Endothelial cell of umbilical vein (primary cell): ENCODE measurements around the gene RNF145. TPM values are rescaled to one million over a fixed set of nuclear protein-coding genes. Genes with fewer than 3 reads are reported as not detected.

Experiments
- BruUV-seq: library from RNA; stranded (reverse); fragments of 400-500 nt; replicated peaks from 2 replicates; lab custom pipeline; 2021; lab: Mats Ljungman, UMichigan
- CTCF ChIA-PET: fragments of 300-600, 350-600 bp; sonication (Branson Sonifier 250); formaldehyde crosslinking; loops from one replicate; lab custom pipeline; 2021; ENCODE audit warnings: antibody characterized with exemption, inconsistent platforms; lab: Charles Lee
- POLR2A ChIA-PET: fragments of 300-600, 350-600 bp; sonication (Branson Sonifier 250); formaldehyde crosslinking; loops from one replicate; lab custom pipeline; 2021; ENCODE audit warnings: antibody characterized with exemption, inconsistent platforms; lab: Charles Lee
- DNase-seq: peaks from one replicate; pipeline ENCODE4 v3.0.0-alpha.2; 2011; ENCODE audit warnings: low read depth, low spot score
- FAIRE-seq: peaks from 2 replicates; lab custom pipeline; 2011; peaks lifted over from hg19 to GRCh38; lab: Jason Lieb, UNC
- H2AFZ ChIP-seq: 2 replicates; pipeline ENCODE4 v1.6.0; 2012; ENCODE audit warnings: low read depth, low read length, control low read depth, inconsistent platforms
- H3K27ac ChIP-seq: 2 replicates; pipeline ENCODE4 v1.5.1; 2011; ENCODE audit warnings: low read depth, mild to moderate bottlenecking, control low read depth, low read length, moderate library complexity; ENCODE audit not compliant: insufficient read depth
- H3K27me3 ChIP-seq, 2 experiments: 2 replicates each; pipeline versions ENCODE4 v1.6.0 to v1.6.1; 2011; ENCODE audit warnings: low read length in 2 of 2, mixed read lengths in 1 of 2; ENCODE audit not compliant: control insufficient read depth in 2 of 2, insufficient read depth in 2 of 2
- H3K36me3 ChIP-seq, 2 experiments: 2 replicates in 1 of 2; 3 replicates in 1 of 2; pipeline ENCODE4 v1.5.1; 2011; ENCODE audit warnings: low read length in 2 of 2, mild to moderate bottlenecking in 1 of 2, moderate library complexity in 1 of 2; ENCODE audit not compliant: control insufficient read depth in 2 of 2, insufficient read depth in 2 of 2; ENCODE audit errors: extremely low read depth in 1 of 2
- H3K4me1 ChIP-seq: 3 replicates; pipeline ENCODE4 v1.5.1; 2011; ENCODE audit warnings: mild to moderate bottlenecking, low read length; ENCODE audit not compliant: control insufficient read depth, insufficient read depth; ENCODE audit errors: extremely low read depth
- H3K4me2 ChIP-seq: 2 replicates; pipeline ENCODE4 v1.6.1; 2011; ENCODE audit warnings: low read length, control low read depth, mixed read lengths; ENCODE audit not compliant: insufficient read depth
- H3K4me3 ChIP-seq, 3 experiments: fragments of 200-600 bp in 1 of 3; sonication (generic), shearing (Covaris generic) in 1 of 3; replicated peaks in 1 of 3; 2 replicates each; pipeline ENCODE4 v1.5.1; 2011 to 2016; ENCODE audit warnings: control low read depth in 3 of 3, low read length in 3 of 3, mild to moderate bottlenecking in 2 of 3, inconsistent platforms in 1 of 3, low read depth in 1 of 3, moderate library complexity in 1 of 3; ENCODE audit not compliant: insufficient read depth in 1 of 3
- H3K79me2 ChIP-seq: 2 replicates; pipeline ENCODE4 v1.6.0; 2012; ENCODE audit warnings: low read length, inconsistent platforms; ENCODE audit not compliant: control insufficient read depth, insufficient read depth
- H3K9ac ChIP-seq: replicated peaks from 2 replicates; pipeline ENCODE3; 2011; ENCODE audit warnings: low read length, control low read depth; ENCODE audit not compliant: insufficient read depth; ENCODE audit errors: extremely low read depth
- H3K9me1 ChIP-seq: replicated peaks from 3 replicates; pipeline ENCODE4 v1.6.0; 2011; ENCODE audit warnings: mild to moderate bottlenecking, low read length; ENCODE audit not compliant: control insufficient read depth, insufficient read depth; ENCODE audit errors: extremely low read depth
- H3K9me3 ChIP-seq: replicated peaks from 2 replicates; pipeline ENCODE4 v1.5.1; 2012; ENCODE audit warnings: low read length, inconsistent platforms; ENCODE audit not compliant: control insufficient read depth, insufficient read depth
- H4K20me1 ChIP-seq: replicated peaks from 2 replicates; pipeline ENCODE3; 2011; ENCODE audit warnings: mild to moderate bottlenecking, low read length; ENCODE audit not compliant: control insufficient read depth, insufficient read depth; ENCODE audit errors: extremely low read depth
- CTCF ChIP-seq, 2 donors: IDR thresholded peaks; 1 replicate in 1 of 2; 2 replicates in 1 of 2; pipeline ENCODE4 v1.5.1; 2011; ENCODE audit warnings: low read length in 2 of 2, mild to moderate bottlenecking in 2 of 2, moderate library complexity in 2 of 2, control low read depth in 1 of 2, inconsistent platforms in 1 of 2, low read depth in 1 of 2; ENCODE audit not compliant: insufficient read depth in 1 of 2; ENCODE audit errors: extremely low read depth in 1 of 2
- EZH2 ChIP-seq: IDR thresholded peaks from 2 replicates; pipeline ENCODE4 v1.6.1; 2012; ENCODE audit warnings: borderline replicate concordance, low read depth, mild to moderate bottlenecking, moderate library complexity, low read length, inconsistent platforms; ENCODE audit not compliant: severe bottlenecking
- FOS ChIP-seq: IDR thresholded peaks from 2 replicates; pipeline ENCODE4 v1.6.1; 2011; ENCODE audit warnings: mild to moderate bottlenecking, low read length, moderate library complexity, borderline replicate concordance; ENCODE audit not compliant: insufficient read depth
- GATA2 ChIP-seq: IDR thresholded peaks from 2 replicates; pipeline ENCODE4 v1.7.0; 2011; ENCODE audit warnings: low read depth, mild to moderate bottlenecking, moderate library complexity, mixed read lengths, low read length; ENCODE audit not compliant: insufficient read length, insufficient read depth
- JUN ChIP-seq: IDR thresholded peaks from 2 replicates; pipeline ENCODE4 v1.6.1; 2011; ENCODE audit warnings: borderline replicate concordance, low read depth; ENCODE audit not compliant: insufficient read length, insufficient read depth
- MAX ChIP-seq: IDR thresholded peaks from 2 replicates; pipeline ENCODE4 v1.6.1; 2011; ENCODE audit not compliant: insufficient read depth, insufficient read length
- MYC ChIP-seq: IDR thresholded peaks from one replicate; pipeline ENCODE4 v1.6.1; 2011; ENCODE audit warnings: mild to moderate bottlenecking, low read depth, low read length
- POLR2A ChIP-seq: IDR thresholded peaks from 2 replicates; pipeline ENCODE4 v1.6.1; 2012; ENCODE audit warnings: low read depth, mild to moderate bottlenecking, control low read depth, low read length
- POLR2AphosphoS5 ChIP-seq: IDR thresholded peaks from 2 replicates; pipeline ENCODE4 v1.6.1; 2012; ENCODE audit warnings: low read depth, mild to moderate bottlenecking, control low read depth, low read length, moderate library complexity; ENCODE audit not compliant: insufficient read depth
- dilution Hi-C: fragments of 300-500 bp; cut with MboI; formaldehyde crosslinking; loops from one replicate; pipeline ENCODE4 v1.15.0; 2019; ENCODE audit warnings: low sequenced_read_pairs; ENCODE audit not compliant: extremely low pct_ligation_motif_present
- intact Hi-C: fragments of 100-400 bp; cut with micrococcal nuclease; formaldehyde crosslinking; loops from one replicate; pipeline ENCODE4 v1.10.0; 2022
- polyA plus RNA-seq, 4 experiments: library from polyadenylated mRNA; depleted of rRNA in 3 of 4; stranded (reverse) in 3 of 4; unstranded in 1 of 4; fragments of >200 nt; gene quantifications; 2 replicates each; pipeline versions ENCODE4 v1.2.1 to v1.2.3, GENCODE V29; 2011 to 2012; ENCODE audit warnings: missing spikeins in 1 of 4
- total RNA-seq: library from RNA; stranded (reverse); gene quantifications from 2 replicates; pipeline ENCODE4 v1.2.3, GENCODE V29; 2021

RNF145 gene
- total and polyA plus RNA-seq, 2 donors (not counting 3 experiments of a cell fraction or from before 2014, with no cell fraction given), result 39.4 to 62.3 TPM

GRCh38 chr5:159203351-159203750, 6.0 kb downstream of the RNF145 start:
- ChIA-PET POLR2A (no interaction called here), CTCF (interaction anchor here (1.1 kb wide), 1 partner anchor 11 kb away, joined by 3 read pairs; no protein-coding TSS in a partner anchor)
- Histone ChIP-seq H3K9me1 (no peaks in the 10 kb centered on the region), H3K4me2 (no peak overlapping the region), H3K27me3 (no peaks in the 10 kb centered on the region), H3K9ac (no peak overlapping the region), H3K4me1 (peaks cover 23% of the 10 kb centered on the region), H2AFZ (no peak overlapping the region), H3K27ac (no peak overlapping the region), H3K36me3 (peaks cover 0 to 3% of the 10 kb centered on the region in 2 experiments), H3K79me2 (peaks cover 94% of the 10 kb centered on the region), H3K9me3 (no peaks in the 10 kb centered on the region), H4K20me1 (peaks cover 3% of the 10 kb centered on the region), H3K4me3 (no peak overlapping the region)
- FAIRE-seq (no peak), DNase-seq (no peak)
- intact Hi-C loops, result loop anchor here (10.0 kb wide), 1 partner anchor 1191 kb away; no protein-coding TSS in a partner anchor
- no peak for TF ChIP-seq POLR2A
- TF ChIP-seq CTCF (IDR thresholded peaks at IDR 0.05; ENCODE audit: extremely low read depth in 1 of 2, insufficient read depth in 1 of 2, low read depth in 1 of 2, low read length in 2 of 2), result no peak
- TF ChIP-seq FOS, result no peak
- TF ChIP-seq POLR2AphosphoS5, result no peak
- no peak for TF ChIP-seq GATA2
- no TSS peak for BruUV-seq
- dilution Hi-C loops, result no loop called here

DNA sequence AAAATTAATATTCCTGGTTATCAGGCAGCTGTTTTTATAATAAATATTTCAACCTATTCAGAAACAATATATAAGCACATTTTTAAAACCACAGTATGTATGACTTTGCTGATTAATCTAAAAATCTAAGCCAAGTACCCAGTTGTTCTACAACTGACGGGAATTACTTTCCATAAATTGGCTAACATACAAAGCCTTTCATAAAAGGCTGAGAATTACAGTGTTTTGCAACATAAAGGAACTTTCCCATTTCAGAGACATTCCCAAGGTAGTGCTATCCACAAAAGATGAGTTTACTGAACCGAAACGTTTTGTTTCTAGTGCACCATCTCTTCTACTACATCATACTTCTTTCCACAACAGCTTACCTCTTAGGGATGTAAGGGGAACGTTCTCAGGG, 7.2 kb downstream of the RNF145 start:
- Histone ChIP-seq H3K9me1 (no peaks in the 10 kb centered on the region), H3K4me2 (no peak overlapping the region), H4K20me1 (peaks cover 3% of the 10 kb centered on the region), H3K4me1 (peaks cover 20% of the 10 kb centered on the region), H3K9ac (no peak overlapping the region), H3K79me2 (peaks cover 93% of the 10 kb centered on the region), H2AFZ (no peak overlapping the region), H3K4me3 (no peak overlapping the region), H3K36me3 (peaks cover 0 to 3% of the 10 kb centered on the region in 2 experiments), H3K27me3 (no peaks in the 10 kb centered on the region), H3K27ac (no peak overlapping the region), H3K9me3 (no peaks in the 10 kb centered on the region)
- DNase-seq (no peak), FAIRE-seq (no peak)
- ChIA-PET CTCF (interaction anchor here (0.9 to 1.0 kb wide), 2 partner anchors 20 to 45 kb away, joined by 3 to 6 read pairs; no protein-coding TSS in a partner anchor), POLR2A (no interaction called here)
- dilution Hi-C loops, result no loop called here
- no TSS peak for BruUV-seq
- intact Hi-C loops, result loop anchor here (10.0 kb wide), 1 partner anchor 1193 kb away; no protein-coding TSS in a partner anchor
- TF ChIP-seq POLR2AphosphoS5, result no peak
- no peak for TF ChIP-seq EZH2
- TF ChIP-seq GATA2, result no peak
- TF ChIP-seq JUN, result no peak
- TF ChIP-seq MYC, result no peak
- no peak for TF ChIP-seq CTCF (IDR thresholded peaks at IDR 0.05; ENCODE audit: extremely low read depth in 1 of 2, insufficient read depth in 1 of 2, low read depth in 1 of 2, low read length in 2 of 2)
- no peak for TF ChIP-seq MAX
- TF ChIP-seq FOS, result no peak
- no peak for TF ChIP-seq POLR2A
